Measurements from ENCODE around the gene EP300.

EP300 gene

DNA sequence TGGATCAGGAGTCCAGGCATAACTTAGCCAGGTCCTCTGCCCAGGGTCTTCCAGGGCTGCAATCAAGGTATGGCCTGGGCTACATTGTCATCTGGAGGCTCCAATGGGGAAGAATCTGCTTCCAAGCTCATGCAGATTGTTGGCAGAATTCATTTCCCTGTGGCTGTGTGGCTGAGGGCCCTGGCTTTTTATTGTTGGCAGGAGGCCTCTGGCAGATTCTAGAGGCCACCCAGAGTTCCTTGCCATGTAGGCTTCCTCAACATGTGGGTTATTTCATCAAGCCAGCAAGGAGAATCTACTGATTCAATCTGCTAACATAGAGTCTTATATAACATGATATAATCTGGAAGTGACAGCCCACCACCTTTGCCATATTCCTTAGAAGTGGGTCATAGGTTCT lies 16.4 kb upstream of the EP300 start (continued):
- TF ChIP-seq ZFP30 (CRISPR knock-in tag; IDR thresholded peaks at IDR 0.05), result no peak
- no peak for TF ChIP-seq CREB5 (CRISPR knock-in tag; IDR thresholded peaks at IDR 0.05; ENCODE audit: low read depth)

GRCh38 chr22:41076857-41077256 lies 15.5 kb upstream of the EP300 start:
- ATAC-seq, result no peak
- no peak for TF ChIP-seq ZFP30 (CRISPR knock-in tag; IDR thresholded peaks at IDR 0.05)
- TF ChIP-seq OSR1 (CRISPR knock-in tag; IDR thresholded peaks at IDR 0.05), result no peak
- TF ChIP-seq ARNTL (CRISPR knock-in tag; IDR thresholded peaks at IDR 0.05; ENCODE audit: borderline replicate concordance, low read depth), result no peak
- no peak for TF ChIP-seq RARB (CRISPR knock-in tag; IDR thresholded peaks at IDR 0.05)
- no peak for TF ChIP-seq BACH2 (CRISPR knock-in tag; IDR thresholded peaks at IDR 0.05; ENCODE audit: borderline replicate concordance)
- TF ChIP-seq, protein P1, sequence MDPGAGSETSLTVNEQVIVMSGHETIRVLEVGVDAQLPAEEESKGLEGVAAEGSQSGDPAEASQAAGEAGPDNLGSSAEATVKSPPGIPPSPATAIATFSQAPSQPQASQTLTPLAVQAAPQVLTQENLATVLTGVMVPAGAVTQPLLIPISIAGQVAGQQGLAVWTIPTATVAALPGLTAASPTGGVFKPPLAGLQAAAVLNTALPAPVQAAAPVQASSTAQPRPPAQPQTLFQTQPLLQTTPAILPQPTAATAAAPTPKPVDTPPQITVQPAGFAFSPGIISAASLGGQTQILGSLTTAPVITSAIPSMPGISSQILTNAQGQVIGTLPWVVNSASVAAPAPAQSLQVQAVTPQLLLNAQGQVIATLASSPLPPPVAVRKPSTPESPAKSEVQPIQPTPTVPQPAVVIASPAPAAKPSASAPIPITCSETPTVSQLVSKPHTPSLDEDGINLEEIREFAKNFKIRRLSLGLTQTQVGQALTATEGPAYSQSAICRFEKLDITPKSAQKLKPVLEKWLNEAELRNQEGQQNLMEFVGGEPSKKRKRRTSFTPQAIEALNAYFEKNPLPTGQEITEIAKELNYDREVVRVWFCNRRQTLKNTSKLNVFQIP (CRISPR knock-in tag; IDR thresholded peaks at IDR 0.05; ENCODE audit: borderline replicate concordance, low read depth), result no peak
- no peak for TF ChIP-seq ZNF8 (CRISPR knock-in tag; IDR thresholded peaks at IDR 0.05)
- TF ChIP-seq SNAI2 (CRISPR knock-in tag; IDR thresholded peaks at IDR 0.05), result no peak
- TF ChIP-seq CSDC2 (CRISPR knock-in tag; IDR thresholded peaks at IDR 0.05), result no peak
- no peak for TF ChIP-seq TCF4 (CRISPR knock-in tag; IDR thresholded peaks at IDR 0.05; ENCODE audit: borderline replicate concordance)

DNA sequence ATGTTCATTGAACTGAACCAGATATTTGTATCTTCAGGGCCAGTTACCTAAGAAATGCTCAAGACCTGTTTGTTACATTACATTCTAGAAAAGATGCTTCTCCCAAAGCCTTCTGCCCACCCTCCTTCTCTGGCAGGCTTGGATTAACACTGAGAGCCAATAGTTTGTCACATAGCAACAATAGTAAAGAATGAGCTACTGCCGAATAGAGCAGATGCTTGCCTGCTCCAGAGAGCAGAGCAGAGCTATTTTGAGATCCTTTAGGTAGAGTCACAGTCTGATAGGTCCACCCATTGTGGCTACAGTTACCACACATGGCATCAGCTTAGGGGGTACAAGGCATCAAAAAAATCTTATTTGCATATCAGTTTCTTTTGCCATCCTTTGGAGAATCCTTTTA lies 13.5 kb upstream of the EP300 start:
- ATAC-seq, result no peak
- TF ChIP-seq ZFP3 (CRISPR knock-in tag; IDR thresholded peaks at IDR 0.05), result no peak
- no peak for TF ChIP-seq ISL1 (CRISPR knock-in tag; IDR thresholded peaks at IDR 0.05)
- no peak for TF ChIP-seq ZNF70 (CRISPR knock-in tag; IDR thresholded peaks at IDR 0.05)
- TF ChIP-seq CSDC2 (CRISPR knock-in tag; IDR thresholded peaks at IDR 0.05), result no peak
- no peak for TF ChIP-seq PPARA (CRISPR knock-in tag; IDR thresholded peaks at IDR 0.05; ENCODE audit: borderline replicate concordance)

DNA sequence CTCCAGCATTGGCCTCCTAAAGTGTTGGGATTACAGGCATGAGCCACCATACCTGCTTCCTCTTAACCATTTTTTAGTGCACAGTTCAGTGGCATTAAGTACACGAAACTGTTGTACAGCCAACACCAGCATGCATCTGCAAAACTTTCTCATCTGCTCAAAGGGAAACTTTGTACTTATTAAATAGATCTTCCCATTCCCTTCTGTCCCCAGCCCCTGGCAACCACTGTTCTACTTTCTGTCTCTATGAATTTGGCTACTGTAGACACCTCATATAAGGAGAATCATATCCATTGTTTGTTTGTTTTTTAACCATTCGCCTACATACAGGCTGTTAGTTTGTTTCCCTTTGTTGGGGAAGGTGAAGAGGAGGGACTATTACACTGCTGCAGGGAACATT lies 6.5 kb upstream of the EP300 start:
- ATAC-seq, result no peak
- TF ChIP-seq GLIS3 (CRISPR knock-in tag; IDR thresholded peaks at IDR 0.05), result no peak

DNA sequence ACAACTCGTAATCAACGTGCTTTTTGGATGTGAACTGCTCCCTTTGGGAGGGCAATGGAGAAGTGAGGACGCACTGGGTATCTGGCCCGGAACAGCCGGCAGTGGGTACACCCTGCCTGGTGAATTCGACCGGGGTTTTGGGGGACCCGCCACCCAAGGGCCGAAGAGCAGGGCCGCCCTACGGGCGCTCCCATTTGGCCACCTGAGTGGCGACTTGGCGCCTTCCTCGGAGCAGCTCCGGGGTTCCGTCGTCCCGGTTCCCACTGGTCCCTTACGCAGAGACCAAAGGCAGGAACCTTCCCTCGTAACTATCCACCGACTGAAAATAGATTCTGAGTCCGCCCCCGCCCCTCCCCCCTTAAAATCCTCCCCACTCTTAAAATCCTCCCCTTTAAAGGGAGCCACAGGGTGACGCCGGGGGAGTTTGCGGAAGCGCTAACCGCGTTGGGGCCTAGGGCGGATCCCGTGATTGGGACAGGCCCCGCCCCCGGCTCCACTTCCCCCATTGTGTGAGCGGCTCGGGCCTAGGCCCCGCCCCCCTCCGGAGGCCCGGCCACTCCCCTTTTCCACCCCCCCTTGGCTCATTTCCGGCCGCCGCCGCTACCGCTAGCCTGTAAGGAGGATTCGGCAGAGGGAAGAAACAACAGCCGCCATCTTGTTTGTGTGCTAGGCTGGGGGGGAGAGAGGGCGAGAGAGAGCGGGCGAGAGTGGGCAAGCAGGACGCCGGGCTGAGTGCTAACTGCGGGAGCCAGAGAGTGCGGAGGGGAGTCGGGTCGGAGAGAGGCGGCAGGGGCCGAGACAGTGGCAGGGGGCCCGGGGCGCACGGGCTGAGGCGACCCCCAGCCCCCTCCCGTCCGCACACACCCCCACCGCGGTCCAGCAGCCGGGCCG lies 1.0 kb upstream of the EP300 start:
- peak; percentile 91 for ATAC-seq
- no peak for TF ChIP-seq TOX (CRISPR knock-in tag; IDR thresholded peaks at IDR 0.05; ENCODE audit: borderline replicate concordance)
- no peak for TF ChIP-seq CSDC2 (CRISPR knock-in tag; IDR thresholded peaks at IDR 0.05)
- no peak for TF ChIP-seq ZNF565 (CRISPR knock-in tag; conservative IDR thresholded peaks at IDR 0.05; ENCODE audit: low read depth)
- no peak for TF ChIP-seq ZNF8 (CRISPR knock-in tag; IDR thresholded peaks at IDR 0.05)
- no peak for TF ChIP-seq ZC3H10 (CRISPR knock-in tag; IDR thresholded peaks at IDR 0.05)
- TF ChIP-seq, protein P1 (CRISPR knock-in tag; IDR thresholded peaks at IDR 0.05; ENCODE audit: borderline replicate concordance, low read depth), result no peak

DNA sequence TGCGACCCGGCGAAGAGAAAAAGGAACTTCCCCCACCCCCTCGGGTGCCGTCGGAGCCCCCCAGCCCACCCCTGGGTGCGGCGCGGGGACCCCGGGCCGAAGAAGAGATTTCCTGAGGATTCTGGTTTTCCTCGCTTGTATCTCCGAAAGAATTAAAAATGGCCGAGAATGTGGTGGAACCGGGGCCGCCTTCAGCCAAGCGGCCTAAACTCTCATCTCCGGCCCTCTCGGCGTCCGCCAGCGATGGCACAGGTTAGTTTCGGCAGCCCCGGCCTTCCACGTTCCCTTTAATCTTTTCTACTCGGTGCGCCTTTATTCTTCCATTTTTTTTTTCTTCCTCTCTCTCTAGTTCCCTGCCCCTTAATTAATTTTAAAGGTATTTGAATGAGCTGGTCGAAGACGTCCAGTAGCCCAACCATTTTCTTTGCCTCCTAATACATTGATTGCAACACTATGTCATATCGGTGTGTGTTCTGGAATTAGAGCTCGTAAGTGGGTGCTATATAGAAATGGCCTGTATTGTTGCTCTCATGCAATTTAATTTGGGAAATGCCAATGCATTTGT lies 537 bp downstream of the EP300 start:
- ATAC-seq, result peak; percentile 27; the same call in 2 of the 3 replicates
- no peak for TF ChIP-seq TCF4 (CRISPR knock-in tag; IDR thresholded peaks at IDR 0.05; ENCODE audit: borderline replicate concordance)
- no peak for TF ChIP-seq ZNF70 (CRISPR knock-in tag; IDR thresholded peaks at IDR 0.05)
- TF ChIP-seq PATZ1 (CRISPR knock-in tag; IDR thresholded peaks at IDR 0.05; ENCODE audit: borderline replicate concordance), result no peak
- no peak for TF ChIP-seq ZNF565 (CRISPR knock-in tag; conservative IDR thresholded peaks at IDR 0.05; ENCODE audit: low read depth)
- TF ChIP-seq TOX (CRISPR knock-in tag; IDR thresholded peaks at IDR 0.05; ENCODE audit: borderline replicate concordance), result no peak
- TF ChIP-seq OSR1 (CRISPR knock-in tag; IDR thresholded peaks at IDR 0.05), result no peak
- no peak for TF ChIP-seq ESRRG (CRISPR knock-in tag; IDR thresholded peaks at IDR 0.05)
- TF ChIP-seq ZC3H10 (CRISPR knock-in tag; IDR thresholded peaks at IDR 0.05), result no peak
- no peak for TF ChIP-seq SNAI2 (CRISPR knock-in tag; IDR thresholded peaks at IDR 0.05)
- no peak for TF ChIP-seq TSHZ2 (CRISPR knock-in tag; IDR thresholded peaks at IDR 0.05)
- no peak for TF ChIP-seq GLIS3 (CRISPR knock-in tag; IDR thresholded peaks at IDR 0.05)
- no peak for TF ChIP-seq ZNF8 (CRISPR knock-in tag; IDR thresholded peaks at IDR 0.05)

Data from SK-N-SH treated with all-trans-retinoic acid at 6 μM for 48 hours (cell line).